NCI-H2171 treated with DMSO at 0.1 percent for 48 hours (cell line): ENCODE results near the gene DNAJB12.
"Not testable (repeated sequence)": the region's sequence is repeated elsewhere in the genome, so short reads cannot be mapped to it uniquely, and the experiment has no call there.

Experiments used
- DNase-seq: peaks from one replicate; lab custom pipeline; 2025; lab: John Stamatoyannopoulos, UW

Gene DNAJB12

GRCh38 chr10:72354356-72355213 lies at the start of gene DNAJB12:
Gene DNAJB12 (minus strand): TSS chr10:72354919. CDS start chr10:72354897, 22 bp downstream.
- peak; percentile 93 for DNase-seq

- not testable (repeated sequence) for DNase-seq
These were observed 40.9 kb upstream of the DNAJB12 start for GRCh38 chr10:72395581-72395980.

GRCh38 chr10:72392571-72392970 lies 37.9 kb upstream of the DNAJB12 start:
- DNase-seq: no peak

- no peak for DNase-seq
These were observed 36.0 kb upstream of the DNAJB12 start for GRCh38 chr10:72390764-72391163.

GRCh38 chr10:72389716-72390115 lies 35.0 kb upstream of the DNAJB12 start:
- no peak for DNase-seq

- DNase-seq: no peak
These were observed 34.3 kb upstream of the DNAJB12 start for GRCh38 chr10:72389014-72389413.

GRCh38 chr10:72388062-72388461 lies 33.3 kb upstream of the DNAJB12 start:
- DNase-seq: no peak

GRCh38 chr10:72386916-72387586 lies 32.3 kb upstream of the DNAJB12 start:
- DNase-seq: no peak

- DNase-seq: no peak
These were observed 31.0 kb upstream of the DNAJB12 start for GRCh38 chr10:72385724-72386123.

- not testable (repeated sequence) for DNase-seq
These were observed 30.3 kb upstream of the DNAJB12 start for GRCh38 chr10:72384982-72385381.

- DNase-seq: no peak
These were observed 25.1 kb upstream of the DNAJB12 start for GRCh38 chr10:72379776-72380175.

- no peak for DNase-seq
These were observed 24.3 kb upstream of the DNAJB12 start for GRCh38 chr10:72379062-72379461.

GRCh38 chr10:72375585-72375984 lies 20.9 kb upstream of the DNAJB12 start:
- no peak for DNase-seq

- no peak for DNase-seq
These were observed 20.5 kb upstream of the DNAJB12 start for GRCh38 chr10:72375173-72375572.

- no peak for DNase-seq
These were observed 15.5 kb upstream of the DNAJB12 start for GRCh38 chr10:72370201-72370722.

- DNase-seq: no peak
These were observed 12.7 kb upstream of the DNAJB12 start for GRCh38 chr10:72367301-72367960.

- no peak for DNase-seq
These were observed 10.6 kb upstream of the DNAJB12 start for GRCh38 chr10:72365106-72365895.

- DNase-seq: peak; percentile 91
These were observed 9.6 kb upstream of the DNAJB12 start for GRCh38 chr10:72364239-72364777.

GRCh38 chr10:72356987-72357386 lies 2.3 kb upstream of the DNAJB12 start:
- no peak for DNase-seq

- DNase-seq: no peak
These were observed 1.4 kb upstream of the DNAJB12 start for GRCh38 chr10:72356115-72356514.

- DNase-seq: no peak
These were observed 466 bp upstream of the DNAJB12 start for GRCh38 chr10:72355214-72355555.

- DNase-seq: no peak
These were observed 759 bp downstream of the DNAJB12 start for GRCh38 chr10:72353965-72354355.
